SU-DHL-6 (cell line): ENCODE results near the gene LRRC23.

ENCODE experiments used
- H2AFZ ChIP-seq: fragments of 200-600 bp; sonication (generic); 2 replicates; pipeline ENCODE4 v1.6.1; 2014; ENCODE audit warnings: low read depth, mild to moderate bottlenecking, moderate library complexity, mixed read lengths, antibody characterized with exemption, low read length; ENCODE audit not compliant: severe bottlenecking
- H3F3A ChIP-seq: fragments of 200-600 bp; shearing (Covaris generic); 2 replicates; pipeline ENCODE4 v1.6.0; 2016; ENCODE audit warnings: antibody characterized with exemption, mild to moderate bottlenecking; ENCODE audit not compliant: insufficient read depth
- H3K27ac ChIP-seq: fragments of 200-600 bp; sonication (generic); 2 replicates; pipeline ENCODE4 v1.5.1; 2016; ENCODE audit warnings: low read depth, mild to moderate bottlenecking, low read length, moderate library complexity, mixed read lengths
- H3K27me3 ChIP-seq: fragments of 200-600 bp; sonication (generic), shearing (Covaris generic); 2 replicates; pipeline ENCODE4 v1.6.0; 2014; ENCODE audit warnings: mild to moderate bottlenecking, low read length
- H3K36me3 ChIP-seq: fragments of 200-600 bp; sonication (generic); 2 replicates; pipeline ENCODE4 v1.6.1; 2014; ENCODE audit warnings: mild to moderate bottlenecking, low read length, mixed read lengths
- H3K4me2 ChIP-seq: fragments of 300-600, 200-600 bp; shearing (Covaris generic), sonication (generic); 2 replicates; pipeline ENCODE4 v1.6.0; 2014; ENCODE audit warnings: low read length, low read depth, mild to moderate bottlenecking; ENCODE audit not compliant: poor library complexity, severe bottlenecking
- H3K4me3 ChIP-seq: fragments of 200-600 bp; sonication (generic); 2 replicates; pipeline ENCODE4 v1.5.1; 2014; ENCODE audit warnings: antibody characterized with exemption, low read length, mild to moderate bottlenecking, mixed read lengths; ENCODE audit not compliant: insufficient read depth, poor library complexity, severe bottlenecking
- H3K79me2 ChIP-seq: fragments of 200-600 bp; sonication (generic); 2 replicates; pipeline ENCODE4 v1.6.1; 2014; ENCODE audit warnings: mild to moderate bottlenecking, low read length, moderate library complexity; ENCODE audit not compliant: insufficient read depth
- H3K9ac ChIP-seq: fragments of 200-600 bp; sonication (generic); 2 replicates; pipeline ENCODE4 v1.7.0; 2014; ENCODE audit warnings: mild to moderate bottlenecking, low read length
- H3K9me2 ChIP-seq: fragments of 200-600 bp; sonication (generic); replicated peaks from 2 replicates; pipeline ENCODE4 v1.6.1; 2014; ENCODE audit warnings: low read length; ENCODE audit not compliant: insufficient read depth
- H3K9me3 ChIP-seq: fragments of 200-600 bp; sonication (generic); 2 replicates; pipeline ENCODE4 v1.6.1; 2014; ENCODE audit warnings: low read length, mixed read lengths; ENCODE audit not compliant: insufficient read depth
- H4K20me1 ChIP-seq: fragments of 200-600 bp; sonication (generic); 2 replicates; pipeline ENCODE4 v1.6.1; 2014; ENCODE audit warnings: low read depth, mild to moderate bottlenecking, antibody characterized with exemption, low read length, moderate library complexity, mixed read lengths
- CTCF ChIP-seq: fragments of 200-600 bp; sonication (generic); IDR thresholded peaks from one replicate; pipeline ENCODE4 v1.5.1; 2017; ENCODE audit warnings: antibody characterized with exemption, mild to moderate bottlenecking, low read length, moderate library complexity; ENCODE audit not compliant: insufficient read depth, poor library complexity, severe bottlenecking
- EZH2phosphoT487 ChIP-seq: fragments of 200-600 bp; sonication (generic), shearing (Covaris generic); conservative IDR thresholded peaks from 2 replicates; pipeline ENCODE4 v1.6.1; 2018; ENCODE audit warnings: mild to moderate bottlenecking, antibody characterized with exemption, low read length, moderate library complexity, mixed read lengths

The LRRC23 gene

GRCh38 chr12:6961278-6961694 lies 56.7 kb downstream of the LRRC23 start:
- TF ChIP-seq CTCF: no peak
- no peak for TF ChIP-seq EZH2phosphoT487
- no peaks in the 10 kb centered on the region for H3K36me3 ChIP-seq
- H3K9me2 ChIP-seq: no peaks in the 10 kb centered on the region
- peaks cover 19% of the 10 kb centered on the region for H3F3A ChIP-seq
- no peak overlapping the region for H3K4me2 ChIP-seq
- no peak overlapping the region for H2AFZ ChIP-seq
- no peaks in the 10 kb centered on the region for H3K9me3 ChIP-seq
- no peak overlapping the region for H3K4me3 ChIP-seq
- no peak overlapping the region for H3K27ac ChIP-seq
- H3K9ac ChIP-seq: no peak overlapping the region
- H3K27me3 ChIP-seq: no peaks in the 10 kb centered on the region
- H3K79me2 ChIP-seq: no peaks in the 10 kb centered on the region
- H4K20me1 ChIP-seq: no peaks in the 10 kb centered on the region

- Histone ChIP-seq H2AFZ (no peak overlapping the region), H3K4me2 (no peak overlapping the region), H3K9ac (no peak overlapping the region), H3K27me3 (no peaks in the 10 kb centered on the region), H3K9me3 (no peaks in the 10 kb centered on the region), H3K27ac (no peak overlapping the region), H4K20me1 (no peaks in the 10 kb centered on the region), H3K4me3 (no peak overlapping the region), H3F3A (peaks cover 22% of the 10 kb centered on the region), H3K9me2 (no peaks in the 10 kb centered on the region), H3K36me3 (no peaks in the 10 kb centered on the region), H3K79me2 (no peaks in the 10 kb centered on the region)
- TF ChIP-seq EZH2phosphoT487 (no peak), CTCF (no peak)
These were observed 57.2 kb downstream of the LRRC23 start for GRCh38 chr12:6961695-6962284.

- H2AFZ ChIP-seq: no peak overlapping the region
These were observed 57.8 kb downstream of the LRRC23 start for GRCh38 chr12:6962285-6963015.

More at GRCh38 chr12:6962285-6963015, 57.8 kb downstream of the LRRC23 start:
- peaks cover 22% of the 10 kb centered on the region for H3F3A ChIP-seq
- H3K27ac ChIP-seq: no peak overlapping the region
- H3K27me3 ChIP-seq: no peaks in the 10 kb centered on the region
- TF ChIP-seq CTCF: no peak
- no peak for TF ChIP-seq EZH2phosphoT487
- no peaks in the 10 kb centered on the region for H3K9me3 ChIP-seq
- H4K20me1 ChIP-seq: no peaks in the 10 kb centered on the region
- H3K9ac ChIP-seq: no peak overlapping the region
- H3K36me3 ChIP-seq: no peaks in the 10 kb centered on the region
- H3K9me2 ChIP-seq: no peaks in the 10 kb centered on the region
- no peak overlapping the region for H3K4me3 ChIP-seq
- no peak overlapping the region for H3K4me2 ChIP-seq
- H3K79me2 ChIP-seq: no peaks in the 10 kb centered on the region
